A673 (cell line): ENCODE results near the gene SUSD1.

Source experiments
- CTCF ChIP-seq: fragments of 300-800, 200-600 bp; sonication (generic); conservative IDR thresholded peaks from 2 replicates; pipeline ENCODE4 v1.5.1; 2017; ENCODE audit warnings: low read depth, mild to moderate bottlenecking, antibody characterized with exemption, low read length, moderate library complexity, mixed read lengths
- EZH2 ChIP-seq: fragments of 200-600 bp; sonication (generic); IDR thresholded peaks from 2 replicates; pipeline ENCODE4 v1.6.1; 2017; ENCODE audit warnings: borderline replicate concordance, low read depth, mild to moderate bottlenecking, mixed read lengths, antibody characterized with exemption, low read length; ENCODE audit not compliant: poor library complexity, severe bottlenecking

DNA sequence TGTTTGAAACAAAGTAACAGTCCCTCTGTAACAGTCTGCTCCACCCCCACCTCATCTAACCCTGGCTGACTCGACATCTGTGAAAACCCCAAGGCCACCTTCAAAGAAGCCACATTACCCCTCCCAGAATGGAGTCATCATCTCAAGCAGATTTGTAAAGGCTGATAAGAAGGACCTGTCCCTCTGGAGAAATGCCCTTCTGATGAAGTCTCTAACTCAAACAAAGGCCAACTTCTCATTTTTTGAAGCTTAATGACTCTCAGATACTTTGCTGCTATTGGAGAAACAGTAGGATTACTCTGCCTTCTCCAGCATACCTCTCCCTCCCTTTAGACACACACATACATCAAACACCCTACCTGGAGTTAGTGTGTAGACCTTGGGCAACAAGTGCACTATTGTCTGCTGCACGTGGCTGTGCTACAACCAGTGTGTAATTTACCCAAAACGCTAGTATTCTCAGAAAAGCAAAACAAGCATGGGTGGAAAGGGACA, 5.3 kb upstream of the SUSD1 start:
- no peak for TF ChIP-seq CTCF
- TF ChIP-seq EZH2 = no peak
